Stimulated activated CD8-positive, alpha-beta memory T cell treated with anti-CD3 and anti-CD28 coated beads, Interleukin-4, amount 100 ng/mL, for 48 hours (primary cell): ENCODE results near the gene FREY1.

Source experiments
- DNase-seq: peaks from one replicate; pipeline ENCODE4 v3.0.0-alpha.2; 2020

The FREY1 gene

GRCh38 chr11:45889966-45890365 is 17.1 kb downstream of the FREY1 start:
- DNase-seq = no peak

- no peak for DNase-seq
Measured at GRCh38 chr11:45889555-45889954, 17.5 kb downstream of the FREY1 start.

GRCh38 chr11:45887587-45887986 is 19.5 kb downstream of the FREY1 start:
- DNase-seq = no peak

- DNase-seq = no peak
Measured at GRCh38 chr11:45886816-45887520, 20.1 kb downstream of the FREY1 start.

GRCh38 chr11:45885921-45886721 is 20.9 kb downstream of the FREY1 start:
- DNase-seq = no peak

GRCh38 chr11:45885274-45885920 is 21.7 kb downstream of the FREY1 start, which contains the start of gene MAPK8IP1:
TSS of gene MAPK8IP1 (plus strand) at chr11:45885651. CDS start at chr11:45885821, 170 bp downstream.
- peak; percentile 71 for DNase-seq

GRCh38 chr11:45884596-45885185 is 22.4 kb downstream of the FREY1 start:
- no peak for DNase-seq

GRCh38 chr11:45881708-45882368 is 25.2 kb downstream of the FREY1 start:
- no peak for DNase-seq

GRCh38 chr11:45880772-45881570 is 26.1 kb downstream of the FREY1 start:
- no peak for DNase-seq

GRCh38 chr11:45879803-45880686 is 27.0 kb downstream of the FREY1 start:
- no peak for DNase-seq

GRCh38 chr11:45877845-45878244 is 29.2 kb downstream of the FREY1 start:
- no peak for DNase-seq

- DNase-seq = no peak
Measured at GRCh38 chr11:45877221-45877620, 29.9 kb downstream of the FREY1 start.

GRCh38 chr11:45876401-45876800 is 30.7 kb downstream of the FREY1 start:
- DNase-seq = no peak

GRCh38 chr11:45872651-45873356 is 34.3 kb downstream of the FREY1 start:
- DNase-seq = peak; percentile 50

- DNase-seq = no peak
Measured at GRCh38 chr11:45871638-45872037, 35.4 kb downstream of the FREY1 start.

GRCh38 chr11:45870706-45871105 is 36.4 kb downstream of the FREY1 start:
- DNase-seq = no peak

GRCh38 chr11:45869551-45869950 is 37.5 kb downstream of the FREY1 start:
- DNase-seq = no peak

GRCh38 chr11:45864041-45864440 is 43.0 kb downstream of the FREY1 start:
- DNase-seq = no peak

- no peak for DNase-seq
Measured at GRCh38 chr11:45860764-45861510, 46.1 kb downstream of the FREY1 start.
